Large intestine (tissue), 3 donors: Measurements from ENCODE around the gene EIF4B. TPM values are rescaled to one million over a fixed set of nuclear protein-coding genes. Genes with fewer than 3 reads are reported as not detected.
A peak's percentile ranks its signal among the peaks of the same experiment; 100 is the strongest.

Experiments used
- DNase-seq, 2 donors: peaks; one replicate each; pipeline versions ENCODE4 v3.0.0 to v3.0.0-alpha.2; 2013
- H3K27ac ChIP-seq: one replicate; pipeline ENCODE4 v1.5.1; 2013; ENCODE audit warnings: low read length
- H3K27me3 ChIP-seq: 2 replicates; pipeline ENCODE4 v1.6.1; 2013; ENCODE audit warnings: low read length; ENCODE audit not compliant: control insufficient read depth, insufficient read depth
- H3K36me3 ChIP-seq: 2 replicates; pipeline ENCODE4 v1.6.1; 2013; ENCODE audit warnings: low read length; ENCODE audit not compliant: control insufficient read depth, insufficient read depth
- H3K4me1 ChIP-seq: one replicate; pipeline ENCODE4 v1.6.1; 2013; ENCODE audit warnings: low read length; ENCODE audit not compliant: control insufficient read depth, insufficient read depth
- H3K4me3 ChIP-seq: one replicate; pipeline ENCODE4 v1.5.1; 2013; ENCODE audit warnings: low read length
- H3K9me3 ChIP-seq: one replicate; pipeline ENCODE4 v1.6.1; 2013; ENCODE audit warnings: mild to moderate bottlenecking, low read depth, low read length, moderate library complexity; ENCODE audit not compliant: control insufficient read depth
- WGBS: methylation state at CpG from one replicate; pipeline ENCODE4 v1.1.5; 2013; ENCODE audit warnings: low lambda C conversion rate; ENCODE audit not compliant: insufficient coverage; 5-methylcytosine and 5-hydroxymethylcytosine counted together
- polyA plus RNA-seq: library from polyadenylated mRNA; unstranded; fragments of 120-200 nt; gene quantifications from one replicate; pipeline ENCODE4 v1.2.1, GENCODE V29; 2013

The EIF4B gene
- polyA plus RNA-seq, 1 donor = 418 TPM

GRCh38 chr12:53051058-53051880 lies 45.0 kb downstream of the EIF4B start:
- peak; percentile 66 to 73 for DNase-seq
- Histone ChIP-seq H3K36me3 (peaks cover 12% of the 10 kb centered on the region), H3K4me1 (peaks cover 68% of the 10 kb centered on the region), H3K4me3 (peak overlapping the region; percentile 37), H3K9me3 (no peaks in the 10 kb centered on the region), H3K27ac (peak overlapping the region; percentile 93), H3K27me3 (no peaks in the 10 kb centered on the region)
- no CpG with 5 or more reads among the region's 11 CpGs for WGBS

GRCh38 chr12:53051881-53052412 lies 45.7 kb downstream of the EIF4B start:
- Histone ChIP-seq H3K4me1 (peaks cover 67% of the 10 kb centered on the region), H3K27me3 (no peaks in the 10 kb centered on the region)

DNA sequence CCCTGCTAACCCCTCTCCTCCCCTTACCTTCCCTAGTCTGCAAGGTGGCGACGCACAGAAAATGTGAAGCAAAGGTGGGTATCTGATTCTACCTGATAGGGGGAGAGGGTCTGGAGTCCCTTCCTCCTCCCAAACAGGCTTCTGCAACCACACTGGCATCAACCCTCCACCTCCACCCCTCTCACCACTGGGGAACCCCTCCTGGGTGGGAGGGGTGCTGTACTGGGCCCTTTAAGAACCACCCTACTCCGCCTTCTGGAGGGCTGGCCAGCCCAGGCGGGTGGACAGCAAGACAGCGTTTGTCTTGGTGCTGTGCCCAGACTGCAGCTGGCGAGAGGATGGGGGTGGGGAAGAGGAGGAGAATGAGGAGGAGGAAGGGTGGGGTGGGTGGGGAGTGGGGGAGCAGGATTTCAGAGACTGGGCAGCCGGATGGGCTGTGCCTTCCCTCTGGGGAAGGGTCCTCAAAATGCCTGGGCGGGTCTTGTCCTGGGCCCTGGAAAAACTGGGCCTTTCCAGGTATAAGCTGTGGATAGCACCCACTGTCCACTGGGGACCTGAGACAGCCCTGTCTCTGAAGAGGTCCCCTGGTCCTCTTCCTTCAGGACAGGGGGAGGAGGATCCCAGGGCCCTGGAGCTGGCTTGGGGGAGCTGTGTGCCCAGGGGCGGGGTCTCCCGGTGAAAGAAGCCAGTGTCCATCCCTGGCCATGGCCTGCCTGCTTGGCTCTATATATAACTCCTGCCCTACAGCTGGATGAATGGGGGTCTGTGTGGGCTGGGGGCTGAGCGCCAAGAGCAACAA lies 46.4 kb downstream of the EIF4B start:
- DNase-seq = peak; percentile 57 to 59
- Histone ChIP-seq H3K36me3 (peaks cover 15% of the 10 kb centered on the region), H3K9me3 (no peaks in the 10 kb centered on the region), H3K27ac (peak overlapping the region; percentile 94), H3K4me3 (no peak overlapping the region), H3K4me1 (peaks cover 65% of the 10 kb centered on the region), H3K27me3 (no peaks in the 10 kb centered on the region)
- no CpG with 5 or more reads among the region's 11 CpGs for WGBS

More at GRCh38 chr12:53051881-53052412, 45.7 kb downstream of the EIF4B start:
- Histone ChIP-seq H3K36me3 (peaks cover 14% of the 10 kb centered on the region), H3K4me3 (no peak overlapping the region), H3K9me3 (no peaks in the 10 kb centered on the region), H3K27ac (peak overlapping the region; percentile 93)
- no peak for DNase-seq
- 100% methylated on average over 1 of the region's 7 CpGs for WGBS

GRCh38 chr12:53053218-53054111 lies 47.2 kb downstream of the EIF4B start:
- H3K4me3 ChIP-seq = peak overlapping the region; percentile 69
- H3K27ac ChIP-seq = peak overlapping the region; percentile 94
- no CpG with 5 or more reads among the region's 16 CpGs for WGBS
- H3K27me3 ChIP-seq = no peaks in the 10 kb centered on the region
- peaks cover 57% of the 10 kb centered on the region for H3K4me1 ChIP-seq
- peak; percentile 90 to 93 for DNase-seq
- H3K9me3 ChIP-seq = no peaks in the 10 kb centered on the region
- H3K36me3 ChIP-seq = peaks cover 22% of the 10 kb centered on the region

DNA sequence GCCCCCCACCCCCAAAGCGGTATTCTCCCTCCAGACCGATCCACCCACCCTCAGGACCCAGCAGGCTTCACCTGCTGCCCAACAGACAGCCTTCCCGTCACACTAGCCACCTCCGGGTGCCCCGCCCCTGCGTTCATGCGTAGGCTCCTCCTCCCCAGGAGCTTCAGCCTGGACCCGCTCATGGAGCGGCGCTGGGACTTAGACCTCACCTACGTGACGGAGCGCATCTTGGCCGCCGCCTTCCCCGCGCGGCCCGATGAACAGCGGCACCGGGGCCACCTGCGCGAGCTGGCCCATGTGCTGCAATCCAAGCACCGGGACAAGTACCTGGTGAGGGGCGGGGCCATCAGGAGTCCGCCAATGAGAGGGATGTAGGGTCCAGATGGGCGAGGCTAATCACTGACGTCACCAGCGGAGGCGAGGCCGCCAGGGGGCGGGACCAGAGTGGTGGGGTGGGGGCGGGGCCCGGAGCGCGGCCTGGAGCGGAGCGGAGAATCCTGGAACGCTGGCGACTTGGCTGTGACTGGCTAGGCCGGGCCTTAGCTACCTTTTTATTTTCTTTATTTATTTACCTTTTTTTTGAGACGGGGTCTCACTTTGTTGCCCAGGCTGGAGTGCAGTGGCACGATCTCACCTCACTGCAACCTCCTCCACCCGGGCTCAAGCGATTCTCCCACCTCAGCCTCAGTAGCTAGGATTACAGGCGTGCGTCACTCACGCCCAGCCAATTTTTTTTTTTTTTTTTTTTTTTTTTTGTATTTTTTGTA lies 48.0 kb downstream of the EIF4B start:
- Histone ChIP-seq H3K36me3 (peaks cover 23% of the 10 kb centered on the region), H3K27me3 (no peaks in the 10 kb centered on the region), H3K27ac (peak overlapping the region; percentile 94), H3K4me3 (peak overlapping the region; percentile 69), H3K4me1 (peaks cover 49% of the 10 kb centered on the region), H3K9me3 (no peaks in the 10 kb centered on the region)
- WGBS = 0% methylated on average over 1 of the region's 48 CpGs
- DNase-seq = peak; percentile 96 to 98

GRCh38 chr12:53055471-53056266 lies 49.4 kb downstream of the EIF4B start:
- Histone ChIP-seq H3K27ac (no peak overlapping the region), H3K4me3 (no peak overlapping the region), H3K36me3 (peaks cover 31% of the 10 kb centered on the region), H3K4me1 (peaks cover 35% of the 10 kb centered on the region), H3K9me3 (no peaks in the 10 kb centered on the region), H3K27me3 (no peaks in the 10 kb centered on the region)
- no peak for DNase-seq
- WGBS = no CpG with 5 or more reads among the region's 15 CpGs

- 83% methylated on average over 1 of the region's 5 CpGs for WGBS
- Histone ChIP-seq H3K27me3 (no peaks in the 10 kb centered on the region), H3K9me3 (no peaks in the 10 kb centered on the region), H3K4me1 (peaks cover 34% of the 10 kb centered on the region), H3K36me3 (peaks cover 36% of the 10 kb centered on the region), H3K4me3 (no peak overlapping the region), H3K27ac (no peak overlapping the region)
- DNase-seq = no peak
Measured at GRCh38 chr12:53056296-53056695, 50.0 kb downstream of the EIF4B start.

- peaks cover 34% of the 10 kb centered on the region for H3K4me1 ChIP-seq
- no CpG with 5 or more reads among the region's 7 CpGs for WGBS
- no peak overlapping the region for H3K4me3 ChIP-seq
- no peaks in the 10 kb centered on the region for H3K27me3 ChIP-seq
- no peak for DNase-seq
- H3K36me3 ChIP-seq = peaks cover 36% of the 10 kb centered on the region
- H3K27ac ChIP-seq = no peak overlapping the region
- no peaks in the 10 kb centered on the region for H3K9me3 ChIP-seq
Measured at GRCh38 chr12:53056901-53057300, 50.6 kb downstream of the EIF4B start.
